SJCRH30 (cell line): ENCODE measurements around the gene NHLRC4. TPM values are rescaled to one million over a fixed set of nuclear protein-coding genes. Genes with fewer than 3 reads are reported as not detected.

Experiments
- DNase-seq, 2 experiments: peaks; one replicate each; pipeline ENCODE4 v3.0.0-alpha.2; 2015 to 2020
- H3K27ac ChIP-seq: fragments of 250-450 bp; sonication (Bioruptor Pico); 2 replicates; pipeline ENCODE4 v1.5.1; 2020; ENCODE audit warnings: mild to moderate bottlenecking, moderate library complexity
- H3K27me3 ChIP-seq: fragments of 250-450 bp; sonication (Bioruptor Pico); 2 replicates; pipeline ENCODE4 v1.5.1; 2020; ENCODE audit warnings: mild to moderate bottlenecking, moderate library complexity
- H3K36me3 ChIP-seq: fragments of 250-450 bp; sonication (Bioruptor Pico); 2 replicates; pipeline ENCODE4 v1.5.1; 2020; ENCODE audit warnings: mild to moderate bottlenecking, moderate library complexity
- H3K4me1 ChIP-seq: fragments of 250-450 bp; sonication (Bioruptor Pico); 2 replicates; pipeline ENCODE4 v1.5.1; 2020; ENCODE audit warnings: mild to moderate bottlenecking, moderate library complexity
- H3K4me3 ChIP-seq: fragments of 250-450 bp; sonication (Bioruptor Pico); 2 replicates; pipeline ENCODE4 v1.5.1; 2020; ENCODE audit warnings: mild to moderate bottlenecking, moderate library complexity
- H3K9me3 ChIP-seq: fragments of 250-450 bp; sonication (Bioruptor Pico); replicated peaks from 2 replicates; pipeline ENCODE4 v1.5.1; 2020; ENCODE audit warnings: mild to moderate bottlenecking, moderate library complexity
- total RNA-seq: library from RNA; depleted of rRNA; stranded (reverse); fragments of >200 nt; shearing (Covaris generic); gene quantifications from 2 replicates; pipeline ENCODE4 v1.2.3, GENCODE V29; 2014

NHLRC4 gene
- total RNA-seq, 1 experiment from 2014 or later, result 0.08 TPM

- Histone ChIP-seq H3K36me3 (peaks cover 15% of the 10 kb centered on the region), H3K27me3 (peaks cover 22% of the 10 kb centered on the region; the same call in 1 of the 2 replicates), H3K4me3 (no peak overlapping the region), H3K27ac (no peak overlapping the region), H3K9me3 (no peaks in the 10 kb centered on the region), H3K4me1 (no peaks in the 10 kb centered on the region; the same call in 1 of the 2 replicates)
- no peak for DNase-seq
Measured at GRCh38 chr16:554640-555365, 12.0 kb upstream of the NHLRC4 start.

GRCh38 chr16:555528-556473, 11.0 kb upstream of the NHLRC4 start:
- DNase-seq, result no peak
- Histone ChIP-seq H3K36me3 (peaks cover 12% of the 10 kb centered on the region), H3K4me1 (no peaks in the 10 kb centered on the region; the same call in 1 of the 2 replicates), H3K4me3 (no peak overlapping the region), H3K27me3 (peaks cover 23% of the 10 kb centered on the region; the same call in 1 of the 2 replicates), H3K27ac (no peak overlapping the region), H3K9me3 (no peaks in the 10 kb centered on the region)

GRCh38 chr16:556474-557173, 10.2 kb upstream of the NHLRC4 start:
- peaks cover 9% of the 10 kb centered on the region for H3K36me3 ChIP-seq
- no peak for DNase-seq
- H3K9me3 ChIP-seq, result no peaks in the 10 kb centered on the region
- H3K27ac ChIP-seq, result no peak overlapping the region
- no peaks in the 10 kb centered on the region; the same call in 1 of the 2 replicates for H3K4me1 ChIP-seq
- H3K27me3 ChIP-seq, result peaks cover 31% of the 10 kb centered on the region
- no peak overlapping the region for H3K4me3 ChIP-seq

- no peaks in the 10 kb centered on the region for H3K9me3 ChIP-seq
- DNase-seq, result no peak
- no peak overlapping the region for H3K4me3 ChIP-seq
- no peak overlapping the region for H3K27ac ChIP-seq
- H3K36me3 ChIP-seq, result no peaks in the 10 kb centered on the region
- H3K4me1 ChIP-seq, result no peaks in the 10 kb centered on the region; the same call in 1 of the 2 replicates
- peaks cover 39% of the 10 kb centered on the region for H3K27me3 ChIP-seq
Measured at GRCh38 chr16:557463-558297, 9.1 kb upstream of the NHLRC4 start.

- Histone ChIP-seq H3K27me3 (peaks cover 44% of the 10 kb centered on the region), H3K9me3 (no peaks in the 10 kb centered on the region), H3K4me1 (peaks cover 2% of the 10 kb centered on the region; the same call in 1 of the 2 replicates), H3K36me3 (no peaks in the 10 kb centered on the region), H3K27ac (no peak overlapping the region), H3K4me3 (no peak overlapping the region)
- no peak for DNase-seq
Measured at GRCh38 chr16:558298-559020, 8.3 kb upstream of the NHLRC4 start.

GRCh38 chr16:559021-559380, 7.8 kb upstream of the NHLRC4 start:
- H3K4me3 ChIP-seq, result no peak overlapping the region
- peaks cover 48% of the 10 kb centered on the region for H3K27me3 ChIP-seq
- no peaks in the 10 kb centered on the region for H3K36me3 ChIP-seq
- H3K27ac ChIP-seq, result no peak overlapping the region
- DNase-seq, result no peak
- no peaks in the 10 kb centered on the region for H3K9me3 ChIP-seq
- peaks cover 5% of the 10 kb centered on the region; the same call in 1 of the 2 replicates for H3K4me1 ChIP-seq

- Histone ChIP-seq H3K4me3 (no peak overlapping the region), H3K36me3 (no peaks in the 10 kb centered on the region), H3K27me3 (peaks cover 51% of the 10 kb centered on the region), H3K9me3 (no peaks in the 10 kb centered on the region), H3K27ac (no peak overlapping the region), H3K4me1 (peaks cover 6% of the 10 kb centered on the region)
- DNase-seq, result no peak
Measured at GRCh38 chr16:559411-560203, 7.2 kb upstream of the NHLRC4 start.

GRCh38 chr16:560204-560700, 6.6 kb upstream of the NHLRC4 start, which contains the start of gene PRR35:
TSS of gene PRR35 (plus strand) at chr16:560394. CDS start at chr16:563295, 2,901 bp downstream.
- H3K9me3 ChIP-seq, result no peaks in the 10 kb centered on the region
- H3K27ac ChIP-seq, result no peak within 1 kb of the TSS
- no peak for DNase-seq
- no peak within 1 kb of the TSS for H3K4me3 ChIP-seq
- H3K4me1 ChIP-seq, result peaks cover 13% of the 10 kb centered on the region
- H3K27me3 ChIP-seq, result peaks cover 57% of the 10 kb centered on the region
- H3K36me3 ChIP-seq, result no peaks in the 10 kb centered on the region

- Histone ChIP-seq H3K4me1 (peaks cover 18% of the 10 kb centered on the region), H3K9me3 (no peaks in the 10 kb centered on the region), H3K4me3 (no peak overlapping the region), H3K27ac (no peak overlapping the region), H3K36me3 (no peaks in the 10 kb centered on the region), H3K27me3 (peaks cover 61% of the 10 kb centered on the region)
- no peak for DNase-seq
Measured at GRCh38 chr16:560701-561412, 5.9 kb upstream of the NHLRC4 start.

- no peaks in the 10 kb centered on the region for H3K9me3 ChIP-seq
- peaks cover 65% of the 10 kb centered on the region for H3K27me3 ChIP-seq
- no peaks in the 10 kb centered on the region for H3K36me3 ChIP-seq
- H3K27ac ChIP-seq, result no peak overlapping the region
- H3K4me1 ChIP-seq, result peaks cover 23% of the 10 kb centered on the region
- H3K4me3 ChIP-seq, result no peak overlapping the region
- no peak for DNase-seq
Measured at GRCh38 chr16:561413-561794, 5.4 kb upstream of the NHLRC4 start.

- Histone ChIP-seq H3K36me3 (no peaks in the 10 kb centered on the region), H3K4me1 (peaks cover 29% of the 10 kb centered on the region), H3K27ac (no peak overlapping the region), H3K9me3 (no peaks in the 10 kb centered on the region), H3K27me3 (peaks cover 65% of the 10 kb centered on the region), H3K4me3 (no peak overlapping the region)
- DNase-seq, result no peak
Measured at GRCh38 chr16:561957-562938, 4.6 kb upstream of the NHLRC4 start.
